Neural cell (in vitro differentiated cells): ENCODE results near the gene CAMLG.
A peak's percentile ranks its signal among the peaks of the same experiment; 100 is the strongest.

Experiments
- CTCF ChIP-seq: fragments of 450-650 bp; IDR thresholded peaks from 2 replicates; pipeline ENCODE4 v1.5.1; 2014; ENCODE audit warnings: antibody characterized with exemption, mild to moderate bottlenecking, moderate library complexity; ENCODE audit not compliant: poor library complexity, severe bottlenecking
- EP300 ChIP-seq: fragments of 450-650 bp; conservative IDR thresholded peaks from 2 replicates; pipeline ENCODE4 v1.6.1; 2014; ENCODE audit warnings: antibody characterized with exemption, mild to moderate bottlenecking, moderate library complexity; ENCODE audit not compliant: poor library complexity, severe bottlenecking
- EZH2 ChIP-seq: fragments of 200-600, 300-800 bp; shearing (Covaris generic), sonication (generic); IDR thresholded peaks from 2 replicates; pipeline ENCODE4 v1.6.1; 2014; ENCODE audit warnings: antibody characterized with exemption, low read length, borderline replicate concordance, mild to moderate bottlenecking; ENCODE audit not compliant: insufficient read depth, poor library complexity, severe bottlenecking
- MXI1 ChIP-seq: fragments of 450-650 bp; conservative IDR thresholded peaks from 2 replicates; pipeline ENCODE4 v1.6.1; 2014; ENCODE audit warnings: antibody characterized with exemption, mild to moderate bottlenecking; ENCODE audit not compliant: poor library complexity, severe bottlenecking
- POLR2AphosphoS5 ChIP-seq: IDR thresholded peaks from 2 replicates; pipeline ENCODE4 v1.6.1; 2012
- RAD21 ChIP-seq: fragments of 450-650 bp; conservative IDR thresholded peaks from 2 replicates; pipeline ENCODE4 v1.6.1; 2014; ENCODE audit warnings: antibody characterized with exemption, mild to moderate bottlenecking, moderate library complexity
- SMC3 ChIP-seq: fragments of 450-650 bp; conservative IDR thresholded peaks from 2 replicates; pipeline ENCODE4 v1.6.1; 2014; ENCODE audit warnings: antibody characterized with exemption, mild to moderate bottlenecking, moderate library complexity; ENCODE audit not compliant: poor library complexity
- TAF1 ChIP-seq: IDR thresholded peaks from 2 replicates; pipeline ENCODE4 v1.6.1; 2012; ENCODE audit warnings: low read depth

DNA sequence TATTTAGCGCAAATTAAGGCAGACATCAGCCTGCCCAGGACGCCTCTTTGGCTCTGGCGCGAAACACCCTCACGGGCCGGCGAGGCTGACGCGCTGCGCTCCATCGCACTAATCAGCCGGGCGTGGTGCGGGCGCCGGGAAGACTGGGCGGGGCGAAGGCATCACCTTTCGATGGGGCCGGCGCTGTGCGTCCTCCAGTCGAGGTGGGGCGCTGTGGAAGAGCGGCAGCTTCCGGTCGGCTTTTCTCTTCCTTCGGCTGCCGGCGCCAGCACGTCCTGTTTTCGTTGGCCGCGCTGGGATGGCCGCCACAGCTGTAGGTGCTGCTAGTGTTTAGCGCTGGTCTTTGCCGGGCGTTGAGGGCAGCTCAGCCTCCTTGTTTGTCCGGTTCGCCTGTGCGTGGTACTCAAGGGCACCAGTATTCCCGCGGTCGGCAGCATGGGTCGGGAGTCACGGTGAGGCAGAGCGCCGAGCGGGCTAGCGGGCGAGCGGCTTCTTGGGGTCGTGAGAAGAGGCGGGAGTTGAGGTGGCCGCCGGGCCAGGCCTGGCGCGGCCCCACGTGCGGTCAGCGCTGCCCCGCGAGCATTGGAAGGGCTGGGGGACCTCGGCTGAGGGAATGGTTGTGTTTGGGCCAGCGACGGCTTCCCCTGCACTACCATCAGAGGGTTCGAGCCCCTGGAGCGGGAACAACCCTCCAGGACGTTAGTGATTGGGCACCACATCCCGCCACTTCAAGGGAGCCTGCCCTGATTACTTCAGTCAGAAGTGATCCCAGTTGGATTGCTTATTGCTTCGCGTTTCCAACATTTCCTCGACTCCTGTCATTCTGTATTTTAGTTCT is 20.4 kb downstream of the CAMLG start, which contains the start of gene DDX46:
- TF ChIP-seq CTCF: peak; percentile 98
- TF ChIP-seq EP300: peak; percentile 64
- TF ChIP-seq EZH2: no peak
- TF ChIP-seq POLR2AphosphoS5: peak; percentile 97
- no peak for TF ChIP-seq SMC3
- peak; percentile 90 for TF ChIP-seq MXI1
- TF ChIP-seq RAD21: peak; percentile 28
- TF ChIP-seq TAF1: peak; percentile 62
